Measurements from ENCODE around the gene MINK1.

DNA sequence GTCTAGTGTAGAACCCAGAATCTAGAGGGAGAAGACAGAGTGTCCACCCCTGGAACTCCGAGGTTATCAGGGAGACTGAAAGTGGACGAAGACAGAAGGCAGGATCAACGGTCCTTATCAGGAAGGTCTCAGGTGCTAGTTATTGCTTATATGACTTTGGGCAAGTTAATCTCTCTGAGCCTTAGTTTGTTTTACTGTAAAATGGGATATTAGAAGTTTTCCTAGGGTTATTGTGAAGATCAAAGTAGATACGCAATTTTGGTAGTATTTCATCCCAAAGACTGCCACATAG, 108.1 kb downstream of the MINK1 start:
- TF ChIP-seq LEF1 (IDR thresholded peaks at IDR 0.05; ENCODE audit: borderline replicate concordance) (no peak), FOXM1 (IDR thresholded peaks at IDR 0.05; ENCODE audit: borderline replicate concordance) (no peak)
